Measurements from ENCODE around the gene NOTCH1. TPM values are rescaled to one million over a fixed set of nuclear protein-coding genes. Genes with fewer than 3 reads are reported as not detected.
A peak's percentile ranks its signal among the peaks of the same experiment; 100 is the strongest.

The NOTCH1 gene
- total and polyA plus RNA-seq, 12 donors, result 0.81 to 31.5 (median 24.0) TPM

DNA sequence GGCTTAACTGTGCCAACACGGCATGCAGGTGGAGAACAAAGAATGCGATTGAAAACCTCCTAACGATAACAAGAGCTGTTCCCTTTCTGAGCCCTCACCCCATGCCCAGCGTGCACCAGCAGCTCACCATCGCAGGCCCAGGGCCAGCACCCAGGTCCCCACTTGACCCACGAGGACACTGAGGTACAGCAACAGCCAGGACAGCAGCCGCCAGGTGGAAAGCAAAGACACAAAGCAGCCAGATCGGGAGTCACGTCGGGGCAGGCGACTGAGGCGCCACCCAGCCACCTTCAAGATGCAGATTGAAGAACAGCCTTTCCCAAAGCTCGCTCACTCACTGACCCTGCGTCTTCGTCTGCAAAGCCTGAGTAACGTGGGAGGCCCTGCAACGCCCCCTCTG is 56.1 kb downstream of the NOTCH1 start:
- Histone ChIP-seq H3K9me3 (replicated peaks in 1 of 3) (no peaks in the 10 kb centered on the region), H3K4me3 (no peak overlapping the region), H3K4me1 (replicated peaks in 1 of 2) (peaks cover 9 to 20% of the 10 kb centered on the region in 2 donors), H3K36me3 (replicated peaks in 1 of 2) (no peaks in the 10 kb centered on the region), H3K27ac (no peak overlapping the region), H3K27me3 (no peaks in the 10 kb centered on the region)
- 75 to 85% (median 81%) methylated on average over 17 of the region's 17 CpGs for WGBS, 4 donors
- intact Hi-C loops (cut with DNase I), result loop anchor here (2.0 kb wide), 1 partner anchor 141 kb away; no protein-coding TSS in a partner anchor
- TF ChIP-seq POLR2A (IDR thresholded peaks at IDR 0.05), result no peak
- TF ChIP-seq, protein P1, sequence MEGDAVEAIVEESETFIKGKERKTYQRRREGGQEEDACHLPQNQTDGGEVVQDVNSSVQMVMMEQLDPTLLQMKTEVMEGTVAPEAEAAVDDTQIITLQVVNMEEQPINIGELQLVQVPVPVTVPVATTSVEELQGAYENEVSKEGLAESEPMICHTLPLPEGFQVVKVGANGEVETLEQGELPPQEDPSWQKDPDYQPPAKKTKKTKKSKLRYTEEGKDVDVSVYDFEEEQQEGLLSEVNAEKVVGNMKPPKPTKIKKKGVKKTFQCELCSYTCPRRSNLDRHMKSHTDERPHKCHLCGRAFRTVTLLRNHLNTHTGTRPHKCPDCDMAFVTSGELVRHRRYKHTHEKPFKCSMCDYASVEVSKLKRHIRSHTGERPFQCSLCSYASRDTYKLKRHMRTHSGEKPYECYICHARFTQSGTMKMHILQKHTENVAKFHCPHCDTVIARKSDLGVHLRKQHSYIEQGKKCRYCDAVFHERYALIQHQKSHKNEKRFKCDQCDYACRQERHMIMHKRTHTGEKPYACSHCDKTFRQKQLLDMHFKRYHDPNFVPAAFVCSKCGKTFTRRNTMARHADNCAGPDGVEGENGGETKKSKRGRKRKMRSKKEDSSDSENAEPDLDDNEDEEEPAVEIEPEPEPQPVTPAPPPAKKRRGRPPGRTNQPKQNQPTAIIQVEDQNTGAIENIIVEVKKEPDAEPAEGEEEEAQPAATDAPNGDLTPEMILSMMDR (IDR thresholded peaks at IDR 0.05), result no peak
- DNase-seq, result no peak

DNA sequence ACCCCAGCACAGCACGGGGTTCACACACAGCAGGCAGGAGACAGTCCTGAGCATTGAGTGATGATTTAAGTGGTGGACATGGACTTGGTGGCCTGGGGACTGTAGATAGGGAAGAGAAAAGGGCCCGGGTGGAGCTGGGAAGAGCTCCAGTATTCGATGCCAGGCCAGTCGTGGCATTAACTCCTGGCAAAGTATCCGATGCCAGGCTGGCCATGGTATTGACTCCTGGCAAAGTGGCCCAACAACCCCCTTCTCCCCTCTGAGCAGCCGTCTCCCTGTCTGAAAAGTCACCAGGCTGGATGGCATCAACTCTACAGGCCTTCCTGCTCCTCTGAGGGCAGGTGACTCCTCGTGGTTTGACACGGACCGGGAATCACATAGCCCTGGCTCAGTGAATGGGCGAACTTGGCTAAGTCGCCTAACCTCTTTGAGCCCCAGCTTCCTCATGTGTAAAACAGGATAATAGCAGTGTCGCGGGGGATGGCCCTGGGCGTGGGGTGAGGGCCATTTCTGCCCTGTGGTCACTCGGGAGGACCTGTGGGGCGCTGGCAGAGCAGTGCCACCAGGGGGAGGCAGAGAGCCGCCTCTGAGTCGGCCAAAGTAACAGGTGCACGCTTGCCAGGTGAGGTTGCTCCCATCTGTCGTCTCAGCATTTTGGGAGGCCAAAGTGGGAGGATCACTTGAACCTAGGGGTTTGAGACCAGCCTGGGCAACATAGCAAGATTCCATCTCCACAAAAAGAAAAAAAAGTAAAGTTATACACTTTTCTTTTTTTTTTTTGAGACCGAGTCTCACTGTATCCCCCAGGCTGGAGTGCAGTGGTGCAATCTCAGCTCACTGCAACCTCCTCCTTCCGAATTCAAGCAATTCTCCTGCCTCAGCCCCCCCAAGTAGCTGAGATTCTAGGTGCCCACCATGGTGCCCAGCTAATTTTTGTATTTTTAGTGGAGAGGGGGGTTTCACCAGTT is 57.3 kb downstream of the NOTCH1 start:
- Histone ChIP-seq H3K27me3 (no peaks in the 10 kb centered on the region), H3K27ac (no peak overlapping the region), H3K9me3 (replicated peaks in 1 of 3) (no peaks in the 10 kb centered on the region), H3K4me1 (replicated peaks in 1 of 2) (peaks cover 17 to 29% of the 10 kb centered on the region in 2 donors), H3K36me3 (replicated peaks in 1 of 2) (no peaks in the 10 kb centered on the region), H3K4me3 (no peak overlapping the region)
- intact Hi-C loops (cut with DNase I), result loop anchor here (2.0 kb wide), 1 partner anchor 142 kb away; no protein-coding TSS in a partner anchor
- WGBS, 4 donors, result 29 to 33% (median 30%) methylated on average over 18 to 22 of the region's 22 CpGs
- no peak for TF ChIP-seq POLR2A (IDR thresholded peaks at IDR 0.05)
- TF ChIP-seq, protein P1 (IDR thresholded peaks at IDR 0.05), result peak; percentile 90 to 99 (median 97)
- peak; percentile 58 to 90 (median 77) for DNase-seq

DNA sequence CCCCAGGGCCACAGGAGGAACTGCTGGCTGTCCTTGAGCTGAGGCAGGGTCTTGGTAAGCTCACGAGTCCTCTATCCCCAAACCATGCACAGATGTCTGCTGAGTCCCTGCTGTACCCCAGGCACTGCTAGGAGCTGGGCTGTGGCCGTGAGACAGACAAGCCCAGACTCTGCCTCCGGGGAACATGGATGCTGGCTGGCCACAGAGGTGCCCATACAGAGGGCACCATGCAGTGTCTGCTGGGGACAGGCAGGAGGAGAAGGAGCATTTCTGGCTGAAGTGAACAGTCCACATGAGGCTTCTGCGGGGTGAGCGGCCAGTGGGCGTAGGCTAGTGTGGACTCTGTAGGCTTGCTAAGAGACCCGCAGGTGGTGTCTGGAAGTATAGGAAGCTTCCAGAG is 58.2 kb downstream of the NOTCH1 start:
- Histone ChIP-seq H3K27ac (no peak overlapping the region), H3K4me3 (no peak overlapping the region), H3K36me3 (replicated peaks in 1 of 2) (no peaks in the 10 kb centered on the region), H3K9me3 (replicated peaks in 1 of 3) (no peaks in the 10 kb centered on the region), H3K4me1 (replicated peaks in 1 of 2) (peaks cover 17 to 29% of the 10 kb centered on the region in 2 donors), H3K27me3 (no peaks in the 10 kb centered on the region)
- intact Hi-C loops (cut with DNase I), result loop anchor here (2.0 kb wide), 1 partner anchor 143 kb away; no protein-coding TSS in a partner anchor
- 85 to 89% (median 87%) methylated on average over 4 to 7 of the region's 7 CpGs for WGBS, 4 donors
- TF ChIP-seq, protein P1 (IDR thresholded peaks at IDR 0.05), result no peak
- no peak for TF ChIP-seq POLR2A (IDR thresholded peaks at IDR 0.05)
- no peak for DNase-seq

DNA sequence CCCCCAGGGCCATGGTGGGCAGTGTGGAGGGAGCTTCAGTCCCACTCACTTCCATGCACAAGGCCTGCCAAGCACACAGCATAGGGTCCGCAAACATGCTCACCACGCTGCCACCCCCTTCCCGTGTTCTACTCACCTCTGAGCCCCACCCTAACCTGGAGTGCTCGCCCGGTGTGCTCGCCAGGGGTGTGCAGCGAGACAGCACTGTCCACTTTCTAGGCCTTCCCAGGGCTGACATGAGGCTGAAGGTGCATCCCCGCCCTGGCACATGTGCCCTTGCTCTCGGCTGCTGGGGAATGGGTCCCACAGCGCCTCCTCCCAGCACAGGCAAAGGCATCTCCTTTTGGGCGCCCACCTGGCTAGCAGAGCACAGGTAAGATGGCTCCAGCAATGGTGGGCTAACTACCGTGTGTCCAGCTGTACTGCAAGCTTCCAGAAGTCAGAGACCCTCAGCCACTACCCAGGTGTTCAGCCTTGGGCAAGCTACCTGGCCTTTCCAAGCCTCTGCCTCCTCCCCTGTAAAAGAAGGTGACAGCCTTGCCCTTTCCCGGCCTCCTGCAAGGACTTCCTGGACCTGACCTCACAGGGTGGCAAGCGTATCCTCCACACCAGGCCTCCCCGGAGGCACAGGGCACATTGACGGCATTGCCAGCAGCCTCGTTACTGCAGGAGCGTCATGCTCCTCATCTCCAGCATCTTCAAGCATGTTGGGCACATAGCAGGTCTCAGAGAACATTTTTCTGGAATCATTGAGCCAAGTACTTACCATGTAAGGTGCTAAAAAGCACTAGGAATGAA is 58.8 kb downstream of the NOTCH1 start:
- H3K9me3 ChIP-seq (replicated peaks in 1 of 3), result no peaks in the 10 kb centered on the region
- H3K4me1 ChIP-seq (replicated peaks in 1 of 2), result peaks cover 18 to 30% of the 10 kb centered on the region in 2 donors
- no peaks in the 10 kb centered on the region for H3K36me3 ChIP-seq (replicated peaks in 1 of 2)
- intact Hi-C loops (cut with DNase I), result no loop called here
- H3K4me3 ChIP-seq, result no peak overlapping the region
- H3K27me3 ChIP-seq, result no peaks in the 10 kb centered on the region
- DNase-seq, result peak in 1 of 7 donors; percentile 35
- WGBS, 4 donors, result 85 to 92% (median 89%) methylated on average over 13 to 18 of the region's 18 CpGs
- no peak overlapping the region for H3K27ac ChIP-seq
- no peak for TF ChIP-seq POLR2A (IDR thresholded peaks at IDR 0.05)
- TF ChIP-seq, protein P1 (IDR thresholded peaks at IDR 0.05), result no peak

Data from adrenal gland (tissue), 12 donors.